Loucy (cell line): ENCODE data around the gene ATP1A3.
A peak's percentile ranks its signal among the peaks of the same experiment; 100 is the strongest.

ENCODE experiments used
- H2AFZ ChIP-seq: fragments of 200-600 bp; sonication (generic); 2 replicates; pipeline ENCODE4 v1.6.0; 2016; ENCODE audit warnings: antibody characterized with exemption, mild to moderate bottlenecking, low read length, moderate library complexity
- H3F3A ChIP-seq: fragments of 200-600 bp; 2 replicates; pipeline ENCODE4 v1.6.0; 2016; ENCODE audit warnings: antibody characterized with exemption, low read depth, mild to moderate bottlenecking
- H3K27me3 ChIP-seq: fragments of 200-600 bp; sonication (generic); 2 replicates; pipeline ENCODE4 v1.6.1; 2014; ENCODE audit warnings: low read length, mild to moderate bottlenecking; ENCODE audit not compliant: insufficient read depth, poor library complexity, severe bottlenecking
- H3K36me3 ChIP-seq: fragments of 200-600 bp; sonication (generic); 2 replicates; pipeline ENCODE4 v1.6.1; 2016; ENCODE audit warnings: low read length; ENCODE audit not compliant: insufficient read depth
- H3K4me1 ChIP-seq: fragments of 200-600 bp; sonication (generic); 2 replicates; pipeline ENCODE4 v1.5.1; 2014; ENCODE audit warnings: low read length, mild to moderate bottlenecking; ENCODE audit not compliant: insufficient read depth, poor library complexity, severe bottlenecking
- H3K4me2 ChIP-seq: fragments of 200-600 bp; sonication (generic); 2 replicates; pipeline ENCODE4 v1.6.0; 2014; ENCODE audit warnings: antibody characterized with exemption, low read length, low read depth, mild to moderate bottlenecking; ENCODE audit not compliant: poor library complexity, severe bottlenecking
- H3K4me3 ChIP-seq: fragments of 200-600 bp; sonication (generic); 2 replicates; pipeline ENCODE4 v1.5.1; 2014; ENCODE audit warnings: low read length, mild to moderate bottlenecking, mixed read lengths; ENCODE audit not compliant: poor library complexity, severe bottlenecking
- H3K79me2 ChIP-seq: fragments of 200-600 bp; sonication (generic); 2 replicates; pipeline ENCODE4 v1.6.1; 2014; ENCODE audit warnings: low read length; ENCODE audit not compliant: insufficient read depth
- H3K9ac ChIP-seq: fragments of 200-600 bp; sonication (generic); 2 replicates; pipeline ENCODE4 v1.6.0; 2014; ENCODE audit warnings: mild to moderate bottlenecking, low read depth, low read length, moderate library complexity; ENCODE audit not compliant: poor library complexity, severe bottlenecking
- H3K9me2 ChIP-seq: fragments of 200-600 bp; sonication (generic); replicated peaks from 2 replicates; pipeline ENCODE4 v1.6.1; 2016; ENCODE audit warnings: low read depth, low read length, mixed read lengths
- H3K9me3 ChIP-seq: fragments of 200-600 bp; sonication (generic); 2 replicates; pipeline ENCODE4 v1.6.1; 2014; ENCODE audit warnings: mild to moderate bottlenecking, antibody characterized with exemption, low read length, low read depth; ENCODE audit not compliant: insufficient read depth
- H4K20me1 ChIP-seq: fragments of 200-600 bp; sonication (generic); 2 replicates; pipeline ENCODE4 v1.6.0; 2014; ENCODE audit warnings: antibody characterized with exemption, low read length, mild to moderate bottlenecking; ENCODE audit not compliant: insufficient read depth, poor library complexity, severe bottlenecking
- CTCF ChIP-seq: fragments of 200-600 bp; sonication (generic); conservative IDR thresholded peaks from 2 replicates; pipeline ENCODE4 v1.5.1; 2014; ENCODE audit warnings: mild to moderate bottlenecking, antibody characterized with exemption, low read length
- EZH2phosphoT487 ChIP-seq: fragments of 200-600 bp; IDR thresholded peaks from 2 replicates; pipeline ENCODE4 v1.6.1; 2018; ENCODE audit warnings: antibody characterized with exemption, mild to moderate bottlenecking, moderate library complexity, borderline replicate concordance

The ATP1A3 gene

DNA sequence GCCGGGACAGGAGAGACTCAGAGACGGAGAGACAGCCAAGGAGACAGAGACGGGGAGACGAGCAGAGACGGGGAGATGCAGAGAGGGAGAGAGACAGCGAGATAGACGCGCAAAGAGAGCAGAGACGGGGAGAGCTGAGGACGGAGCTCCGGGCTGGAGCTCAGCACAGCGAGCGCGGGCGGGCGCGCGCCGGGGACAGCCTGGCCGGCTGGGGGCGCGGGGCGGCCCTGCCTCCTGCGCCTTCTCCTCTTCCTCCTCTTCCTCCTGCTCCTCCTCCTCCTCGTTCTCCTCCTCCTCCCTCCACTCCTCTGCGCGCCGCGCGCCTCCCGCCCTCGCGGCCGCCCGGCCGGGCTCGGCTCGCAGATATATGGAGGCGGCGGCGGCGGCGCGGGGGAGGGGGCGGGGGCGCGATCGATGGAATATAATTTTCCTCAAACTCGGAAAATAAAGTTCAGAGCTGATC, 65.8 kb downstream of the ATP1A3 start, which contains the start of gene ERFL:
Gene ERFL, minus strand, starts transcription at position 229 of the 463 bp plus-strand sequence. CDS start 15,530 bp downstream, outside the sequence.
- Histone ChIP-seq H2AFZ (peak within 1 kb of the TSS; percentile 94), H3K9ac (peak within 1 kb of the TSS; percentile 88), H3K27me3 (no peaks in the 10 kb centered on the region), H3K36me3 (no peaks in the 10 kb centered on the region), H3K9me2 (no peaks in the 10 kb centered on the region), H4K20me1 (no peaks in the 10 kb centered on the region), H3K4me1 (peaks cover 12% of the 10 kb centered on the region), H3K4me2 (peak within 1 kb of the TSS; percentile 97), H3K79me2 (peaks cover 10% of the 10 kb centered on the region; the same call in 1 of the 2 replicates), H3K9me3 (no peaks in the 10 kb centered on the region), H3F3A (no peaks in the 10 kb centered on the region), H3K4me3 (peak within 1 kb of the TSS; percentile 98)
- no peak; the same call in 1 of the 2 replicates for TF ChIP-seq CTCF
- TF ChIP-seq EZH2phosphoT487 = no peak

DNA sequence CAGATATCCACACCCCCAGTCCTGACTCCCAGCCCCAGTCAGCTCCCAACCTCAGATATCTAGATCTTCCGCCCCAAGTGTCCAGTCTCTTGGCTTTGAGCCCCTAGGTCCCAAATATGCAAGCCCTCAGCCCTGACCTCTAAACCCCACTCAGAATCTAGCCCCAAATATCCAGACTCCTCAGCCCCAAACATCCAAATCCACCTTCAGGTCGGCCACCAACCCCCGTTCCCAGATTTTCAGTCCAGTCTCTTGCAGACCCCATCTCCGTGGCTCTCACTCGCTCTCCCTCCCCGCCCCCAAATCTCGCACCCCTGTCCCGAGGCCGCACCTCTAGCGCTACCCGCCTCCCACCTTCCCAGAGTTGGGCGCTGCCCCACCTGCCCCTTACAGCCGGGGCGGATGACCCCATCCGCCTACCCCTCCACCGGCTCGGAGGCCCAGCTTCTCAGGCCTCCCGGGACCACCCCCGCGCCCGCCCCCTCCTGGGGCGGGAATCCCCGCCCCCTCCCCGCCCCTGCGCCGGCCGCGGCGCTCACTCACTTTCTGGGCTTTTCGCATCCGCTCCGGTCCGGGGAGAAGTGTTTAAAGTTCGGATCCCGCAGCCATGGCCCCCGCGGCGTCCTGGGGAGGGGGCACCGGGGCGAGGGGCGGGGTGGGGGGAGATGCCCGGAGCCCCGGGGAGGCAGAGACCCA, 66.4 kb downstream of the ATP1A3 start:
- H3K4me1 ChIP-seq = peaks cover 12% of the 10 kb centered on the region
- H4K20me1 ChIP-seq = no peaks in the 10 kb centered on the region
- TF ChIP-seq CTCF (no peak), EZH2phosphoT487 (no peak)
- peak overlapping the region; percentile 98 for H3K4me3 ChIP-seq
- H3K9me3 ChIP-seq = no peaks in the 10 kb centered on the region
- H3K4me2 ChIP-seq = peak overlapping the region; percentile 97
- H3K36me3 ChIP-seq = no peaks in the 10 kb centered on the region
- peak overlapping the region; percentile 88 for H3K9ac ChIP-seq
- H2AFZ ChIP-seq = peak overlapping the region; percentile 87
- H3K27me3 ChIP-seq = no peaks in the 10 kb centered on the region
- peaks cover 10% of the 10 kb centered on the region; the same call in 1 of the 2 replicates for H3K79me2 ChIP-seq
- no peaks in the 10 kb centered on the region for H3K9me2 ChIP-seq
- H3F3A ChIP-seq = no peaks in the 10 kb centered on the region

- no peak overlapping the region for H2AFZ ChIP-seq
- no peaks in the 10 kb centered on the region for H3K36me3 ChIP-seq
- no peaks in the 10 kb centered on the region for H4K20me1 ChIP-seq
- peak overlapping the region; percentile 98 for H3K4me3 ChIP-seq
- H3K79me2 ChIP-seq = peaks cover 10% of the 10 kb centered on the region; the same call in 1 of the 2 replicates
- peaks cover 12% of the 10 kb centered on the region for H3K4me1 ChIP-seq
- peak overlapping the region; percentile 38 for H3K9ac ChIP-seq
- H3K9me2 ChIP-seq = no peaks in the 10 kb centered on the region
- H3K9me3 ChIP-seq = no peaks in the 10 kb centered on the region
- no peaks in the 10 kb centered on the region for H3F3A ChIP-seq
- no peaks in the 10 kb centered on the region for H3K27me3 ChIP-seq
- TF ChIP-seq CTCF (no peak), EZH2phosphoT487 (no peak)
- H3K4me2 ChIP-seq = peak overlapping the region; percentile 97
These were observed 67.1 kb downstream of the ATP1A3 start for GRCh38 chr19:41926763-41927496.
